Activated T-cell treated with anti-CD3 and anti-CD28 coated beads, Interleukin-2, amount 50 U/mL, for 4 hours (primary cell): ENCODE data around the gene DRGX. TPM values are rescaled to one million over a fixed set of nuclear protein-coding genes. Genes with fewer than 3 reads are reported as not detected.

ENCODE experiments used
- ATAC-seq, 2 donors: fragments of 200-7000 bp; cut with Tn5 transposase; one replicate each; pipeline ENCODE4 v1.10.0; 2021
- DNase-seq: peaks from one replicate; pipeline ENCODE4 v3.0.0-alpha.2; 2020
- H3K27me3 Mint-ChIP-seq: one replicate; pipeline ENCODE4 v1.8.0; 2021; ENCODE audit warnings: low read depth, mixed read lengths
- H3K36me3 Mint-ChIP-seq: one replicate; pipeline ENCODE4 v1.8.0; 2022; ENCODE audit warnings: mixed read lengths; ENCODE audit not compliant: insufficient read depth
- H3K4me1 Mint-ChIP-seq: one replicate; pipeline ENCODE4 v1.8.0; 2021; ENCODE audit warnings: low read depth, mixed read lengths
- H3K4me3 Mint-ChIP-seq: one replicate; pipeline ENCODE4 v1.8.0; 2021; ENCODE audit warnings: mild to moderate bottlenecking, moderate library complexity, mixed read lengths
- H3K9me3 Mint-ChIP-seq: one replicate; pipeline ENCODE4 v1.8.0; 2021; ENCODE audit warnings: mixed read lengths
- total RNA-seq, 3 donors: library from RNA; stranded (reverse); gene quantifications; one replicate each; pipeline ENCODE4 v1.2.1, GENCODE V29; 2021

Gene DRGX
- total RNA-seq, 3 donors from 2014 or later: not detected

DNA sequence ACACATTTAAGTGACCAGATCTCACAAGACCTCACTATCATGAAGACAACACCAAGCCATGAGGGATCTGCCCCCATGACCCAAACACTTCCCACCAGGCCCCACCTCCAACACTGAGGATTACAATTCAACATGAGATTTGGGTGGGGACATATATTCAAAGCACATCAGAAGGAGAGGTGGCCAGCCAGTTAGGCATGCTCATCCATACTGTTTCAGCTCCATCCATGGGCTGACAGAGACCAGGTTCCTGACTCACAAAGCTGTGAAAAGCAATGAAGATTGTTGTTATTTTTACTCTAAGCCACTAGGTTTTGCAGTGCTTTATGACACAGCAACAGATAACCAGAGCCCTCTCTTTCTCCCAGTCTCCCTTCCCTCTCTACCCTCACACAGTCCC lies 60.9 kb downstream of the DRGX start:
- no peak overlapping the region for H3K4me3 Mint-ChIP-seq
- H3K4me1 Mint-ChIP-seq: peaks cover 16% of the 10 kb centered on the region
- H3K27me3 Mint-ChIP-seq: peaks cover 7% of the 10 kb centered on the region
- H3K36me3 Mint-ChIP-seq: no peaks in the 10 kb centered on the region
- DNase-seq (no peak), ATAC-seq (no peak)
- peaks cover 14% of the 10 kb centered on the region for H3K9me3 Mint-ChIP-seq

- ATAC-seq (no peak), DNase-seq (no peak)
- Mint-ChIP-seq H3K36me3 (no peaks in the 10 kb centered on the region), H3K9me3 (peaks cover 14% of the 10 kb centered on the region), H3K4me3 (no peak overlapping the region), H3K27me3 (peaks cover 3% of the 10 kb centered on the region), H3K4me1 (peaks cover 16% of the 10 kb centered on the region)
These were observed 62.7 kb downstream of the DRGX start for GRCh38 chr10:49333192-49333591.

- H3K4me1 Mint-ChIP-seq: peaks cover 16% of the 10 kb centered on the region
These were observed 63.1 kb downstream of the DRGX start for GRCh38 chr10:49332768-49333167.

DNA sequence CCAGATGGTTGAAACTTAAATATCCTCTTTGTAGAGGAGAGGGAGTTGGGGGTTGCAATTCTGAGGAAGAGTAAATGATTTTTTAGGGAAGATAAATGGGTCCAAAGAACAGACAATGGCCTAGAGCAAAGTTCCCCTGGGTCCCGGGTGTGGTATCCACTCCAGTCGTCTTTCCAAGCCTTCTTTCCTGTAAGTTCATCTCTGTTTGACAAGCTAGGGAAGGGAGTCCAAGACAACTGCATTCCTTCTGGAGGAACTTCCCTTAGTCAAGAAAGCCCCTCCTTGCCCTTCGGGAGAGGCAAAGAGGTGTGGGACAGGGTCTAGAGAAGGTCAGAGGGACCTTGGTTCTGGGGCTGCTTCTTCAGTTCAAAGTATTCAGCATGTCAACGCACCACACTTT lies 63.6 kb downstream of the DRGX start:
- Mint-ChIP-seq H3K36me3 (no peaks in the 10 kb centered on the region), H3K27me3 (peaks cover 3% of the 10 kb centered on the region), H3K4me1 (peaks cover 16% of the 10 kb centered on the region), H3K4me3 (no peak overlapping the region), H3K9me3 (peaks cover 14% of the 10 kb centered on the region)
- ATAC-seq (no peak), DNase-seq (no peak)

More at GRCh38 chr10:49332768-49333167, 63.1 kb downstream of the DRGX start:
- Mint-ChIP-seq H3K27me3 (peaks cover 3% of the 10 kb centered on the region), H3K9me3 (peaks cover 14% of the 10 kb centered on the region), H3K4me3 (no peak overlapping the region), H3K36me3 (no peaks in the 10 kb centered on the region)
- no peak for DNase-seq
- no peak for ATAC-seq

- peaks cover 14% of the 10 kb centered on the region for H3K9me3 Mint-ChIP-seq
- ATAC-seq (no peak), DNase-seq (no peak)
- H3K27me3 Mint-ChIP-seq: peaks cover 3% of the 10 kb centered on the region
- H3K36me3 Mint-ChIP-seq: no peaks in the 10 kb centered on the region
- H3K4me1 Mint-ChIP-seq: peaks cover 16% of the 10 kb centered on the region
- H3K4me3 Mint-ChIP-seq: no peak overlapping the region
These were observed 64.5 kb downstream of the DRGX start for GRCh38 chr10:49331431-49331830.

GRCh38 chr10:49330127-49330665 lies 65.7 kb downstream of the DRGX start:
- ATAC-seq (no peak), DNase-seq (no peak)
- Mint-ChIP-seq H3K9me3 (peaks cover 6% of the 10 kb centered on the region), H3K36me3 (no peaks in the 10 kb centered on the region), H3K27me3 (peaks cover 5% of the 10 kb centered on the region), H3K4me1 (peaks cover 6% of the 10 kb centered on the region), H3K4me3 (no peak overlapping the region)

DNA sequence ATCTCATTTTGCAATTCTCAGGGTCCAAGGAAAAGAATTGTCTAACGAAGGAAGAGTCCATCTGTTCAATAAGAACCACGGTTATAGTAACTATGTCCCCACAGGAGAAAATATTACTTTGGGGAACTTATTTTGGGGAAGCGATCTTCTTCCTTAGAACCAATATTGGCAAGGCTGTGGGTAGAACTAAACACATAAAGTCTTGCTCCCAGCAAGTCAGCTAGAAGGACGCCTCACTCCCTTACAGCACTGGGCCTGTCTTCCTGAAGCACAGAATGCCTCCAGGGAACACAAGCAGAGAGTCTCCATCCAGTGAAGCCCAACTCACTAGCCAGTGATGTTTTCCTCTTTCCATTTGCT lies 66.8 kb downstream of the DRGX start:
- Mint-ChIP-seq H3K4me1 (no peaks in the 10 kb centered on the region), H3K36me3 (no peaks in the 10 kb centered on the region), H3K4me3 (no peak overlapping the region), H3K27me3 (peaks cover 5% of the 10 kb centered on the region), H3K9me3 (no peaks in the 10 kb centered on the region)
- ATAC-seq (no peak), DNase-seq (no peak)

DNA sequence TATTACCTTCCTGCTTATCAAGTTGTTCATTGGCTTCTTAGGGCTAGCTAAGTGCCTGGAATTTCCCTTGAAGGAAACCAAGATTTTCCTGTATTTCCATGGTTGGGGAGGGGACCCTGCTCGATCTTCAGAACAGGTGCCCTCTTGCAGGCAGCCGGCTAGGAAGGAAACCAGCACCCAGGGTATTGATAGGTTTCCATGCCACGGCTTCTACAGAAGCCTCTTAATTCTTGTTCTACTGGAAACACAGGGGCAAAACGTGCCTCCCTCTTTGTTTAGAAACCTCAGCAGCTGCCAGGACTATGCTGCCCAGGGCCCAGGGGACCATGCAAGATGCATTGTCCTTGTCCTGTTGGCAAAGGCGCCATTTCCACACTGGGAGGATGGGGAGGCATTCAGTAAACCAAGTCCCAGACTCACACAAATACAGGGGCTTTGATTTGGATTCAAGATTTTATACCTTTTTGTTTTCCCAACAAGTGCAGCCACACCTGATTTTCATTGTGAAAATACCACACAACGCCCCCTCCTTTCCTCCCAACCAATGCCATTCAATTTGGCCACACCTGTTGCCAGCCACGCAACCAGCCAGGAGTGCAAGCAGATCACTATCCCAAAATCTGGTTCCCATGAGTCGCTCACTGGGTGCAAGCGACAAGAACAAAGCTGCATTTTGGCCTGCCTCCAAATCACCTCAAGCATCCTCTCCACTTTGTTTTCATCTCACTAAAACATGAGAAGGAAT lies 67.3 kb downstream of the DRGX start:
- no peaks in the 10 kb centered on the region for H3K36me3 Mint-ChIP-seq

DNA sequence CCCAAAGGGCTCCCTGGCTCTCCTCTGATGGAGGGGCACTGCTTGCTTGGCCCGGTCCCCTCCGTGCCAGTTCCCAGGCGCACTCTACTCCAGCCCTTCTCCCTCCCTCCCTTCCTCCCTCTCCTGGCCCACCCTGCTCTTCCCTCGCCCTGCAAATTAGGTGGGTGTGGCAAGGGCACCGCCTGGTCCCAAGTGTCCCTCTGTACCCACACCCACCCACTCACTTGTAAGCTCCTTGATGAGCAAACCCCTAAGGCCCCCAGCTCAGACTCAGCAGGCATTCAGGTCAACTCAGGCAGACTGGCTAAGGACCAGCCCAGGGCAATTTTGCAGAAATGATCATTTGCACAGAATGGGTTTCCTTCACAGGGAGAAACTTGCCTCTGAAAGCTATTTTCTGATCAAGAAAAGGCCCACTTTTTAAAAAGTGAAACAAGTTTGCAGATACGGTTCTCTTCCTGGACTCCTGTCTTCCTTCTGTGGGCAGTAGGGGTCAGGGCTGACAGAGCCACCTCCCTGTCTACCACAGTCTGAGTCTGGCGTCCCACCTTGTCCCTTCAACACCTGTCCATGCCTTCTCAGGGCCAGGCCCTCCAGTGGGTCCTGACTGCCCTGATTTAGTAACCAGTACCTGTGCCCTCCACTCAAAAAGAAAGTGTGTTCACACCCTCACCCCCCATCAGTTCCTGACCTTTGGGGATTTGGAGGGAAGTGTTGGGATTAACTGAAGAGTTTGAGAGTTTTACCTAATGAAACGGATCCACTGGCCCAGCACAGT lies 68.7 kb downstream of the DRGX start:
- Mint-ChIP-seq H3K9me3 (no peaks in the 10 kb centered on the region), H3K4me3 (no peak overlapping the region), H3K36me3 (no peaks in the 10 kb centered on the region), H3K27me3 (peaks cover 5% of the 10 kb centered on the region), H3K4me1 (no peaks in the 10 kb centered on the region)
- ATAC-seq (no peak), DNase-seq (no peak)

More for the DNA sequence above, 67.3 kb downstream of the DRGX start:
- Mint-ChIP-seq H3K9me3 (no peaks in the 10 kb centered on the region), H3K4me3 (no peak overlapping the region), H3K4me1 (no peaks in the 10 kb centered on the region), H3K27me3 (peaks cover 5% of the 10 kb centered on the region)
- DNase-seq (no peak), ATAC-seq (no peak)

GRCh38 chr10:49325916-49326783 lies 69.7 kb downstream of the DRGX start:
- Mint-ChIP-seq H3K9me3 (no peaks in the 10 kb centered on the region), H3K36me3 (no peaks in the 10 kb centered on the region), H3K4me3 (no peak overlapping the region), H3K27me3 (peaks cover 5% of the 10 kb centered on the region), H3K4me1 (no peaks in the 10 kb centered on the region)
- ATAC-seq (no peak), DNase-seq (no peak)

- H3K4me3 Mint-ChIP-seq: no peak overlapping the region
- no peak for ATAC-seq
- H3K27me3 Mint-ChIP-seq: peaks cover 5% of the 10 kb centered on the region
- H3K36me3 Mint-ChIP-seq: no peaks in the 10 kb centered on the region
- H3K9me3 Mint-ChIP-seq: no peaks in the 10 kb centered on the region
- no peak for DNase-seq
- H3K4me1 Mint-ChIP-seq: no peaks in the 10 kb centered on the region
These were observed 70.6 kb downstream of the DRGX start for GRCh38 chr10:49325131-49325915.

DNA sequence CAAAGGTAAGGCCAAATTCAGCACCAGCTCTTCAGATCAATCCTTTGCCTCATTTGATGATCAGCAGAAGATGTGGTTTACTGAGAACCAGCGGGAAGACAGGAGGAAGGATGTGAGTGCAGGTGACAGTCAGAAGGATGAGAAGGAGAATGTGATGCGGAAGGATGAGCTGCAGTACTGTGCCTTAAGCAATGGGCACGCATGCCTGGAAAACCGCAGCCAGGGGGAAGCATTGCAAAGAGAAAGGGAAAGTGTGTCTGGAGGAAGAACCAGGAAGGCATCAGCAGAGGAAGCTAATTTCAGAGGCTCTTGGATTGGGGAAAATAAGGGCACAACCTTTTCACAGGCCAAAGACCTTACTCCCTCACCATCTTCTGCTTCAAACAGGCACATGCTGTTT lies 71.2 kb downstream of the DRGX start:
- DNase-seq (no peak), ATAC-seq (no peak)
- Mint-ChIP-seq H3K4me1 (no peaks in the 10 kb centered on the region), H3K27me3 (peaks cover 5% of the 10 kb centered on the region), H3K36me3 (no peaks in the 10 kb centered on the region), H3K4me3 (no peak overlapping the region), H3K9me3 (no peaks in the 10 kb centered on the region)

- Mint-ChIP-seq H3K9me3 (no peaks in the 10 kb centered on the region), H3K27me3 (peaks cover 3% of the 10 kb centered on the region), H3K36me3 (no peaks in the 10 kb centered on the region), H3K4me3 (no peak overlapping the region), H3K4me1 (no peaks in the 10 kb centered on the region)
- ATAC-seq: no peak
- DNase-seq: no peak
These were observed 72.0 kb downstream of the DRGX start for GRCh38 chr10:49323896-49324270.
